Activated T-helper 1 cell treated with anti-CD3 and anti-CD28 coated beads, Interleukin-2, amount 50 U/mL, for 16 hours (primary cell): ENCODE results near the gene MIA.
"Not testable (repeated sequence)": the region's sequence is repeated elsewhere in the genome, so short reads cannot be mapped to it uniquely, and the experiment has no call there.

Experiments
- DNase-seq, 2 donors: peaks; one replicate each; pipeline ENCODE4 v3.0.0-alpha.2; 2020; ENCODE audit warnings: low read depth in 1 of 2, low spot score in 1 of 2

The MIA gene

DNA sequence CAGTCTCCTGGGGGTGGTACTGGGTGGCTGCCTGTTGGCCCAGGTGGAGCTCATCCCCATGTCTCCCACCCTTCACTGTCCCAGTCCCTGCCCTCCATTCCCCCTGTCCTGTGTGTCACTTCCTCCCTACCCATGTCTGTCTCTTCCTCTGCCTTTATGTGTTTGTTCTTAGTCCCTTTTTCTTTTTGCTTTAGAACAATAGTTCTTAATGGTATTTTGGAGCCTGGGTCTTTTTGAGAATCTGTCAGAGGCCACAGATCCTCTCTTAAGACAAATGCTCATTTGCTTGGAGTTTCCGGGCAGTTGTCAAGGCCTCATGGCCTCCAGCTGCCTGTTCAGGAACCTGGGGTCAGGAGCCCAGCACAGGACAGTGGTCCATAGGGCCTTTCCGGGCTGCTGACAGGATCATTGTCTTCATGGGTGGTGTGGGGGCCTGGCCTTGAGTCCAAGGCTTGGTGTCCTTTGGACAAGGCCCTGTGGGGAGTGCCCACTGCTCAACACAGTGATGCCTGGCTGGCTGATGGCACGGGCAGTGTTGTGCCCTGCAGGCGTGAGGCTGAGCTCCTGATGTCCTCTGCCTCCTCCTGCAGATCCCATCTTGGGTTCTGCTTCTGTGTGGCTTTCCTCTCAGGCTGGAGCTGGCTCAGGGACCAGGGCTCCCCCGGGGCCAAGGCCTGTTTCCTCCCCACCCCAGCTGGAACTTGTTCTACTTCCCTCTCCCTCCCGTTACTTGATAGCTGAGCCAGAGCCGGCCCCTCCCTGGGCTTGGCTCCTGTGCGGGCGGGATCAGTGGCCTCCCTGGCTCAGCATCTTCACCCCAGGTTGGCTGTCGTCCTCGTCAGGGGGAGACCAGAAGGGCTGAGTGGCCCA is 27.2 kb downstream of the MIA start:
- no peak for DNase-seq

DNA sequence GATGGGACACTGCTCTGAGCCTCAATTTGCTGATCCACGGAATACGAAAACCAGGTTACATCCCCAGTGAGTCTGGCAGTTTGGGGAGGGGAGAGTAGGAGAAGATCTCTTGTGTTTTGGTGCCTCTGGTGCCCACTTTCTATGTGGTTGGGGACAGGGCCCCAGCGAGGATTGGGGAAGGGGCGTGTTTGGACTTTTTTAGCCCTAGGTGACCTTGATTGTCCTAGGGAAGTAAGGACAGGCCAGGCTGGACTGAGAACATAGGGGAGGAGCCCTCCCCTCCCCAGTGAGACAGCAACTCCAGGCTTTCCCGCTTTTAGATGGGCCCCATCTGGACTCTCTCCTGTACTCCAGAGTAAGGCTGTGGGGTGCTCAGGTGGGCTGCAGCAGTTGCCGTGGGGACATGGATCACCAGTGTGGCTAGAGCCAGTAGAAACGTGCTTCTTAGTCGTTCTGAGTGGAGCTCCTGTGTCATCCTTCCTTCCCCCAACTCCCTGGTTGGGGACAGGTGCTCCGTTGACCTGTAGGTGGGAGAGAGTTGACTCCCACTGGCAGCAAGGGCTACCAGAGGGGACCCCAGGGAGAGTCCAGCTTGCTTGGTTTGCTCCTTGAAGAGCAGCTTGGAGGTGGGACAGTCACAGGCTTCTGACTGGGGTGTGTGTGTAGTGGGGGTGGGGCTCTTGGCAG is 28.0 kb downstream of the MIA start:
- DNase-seq: no peak

DNA sequence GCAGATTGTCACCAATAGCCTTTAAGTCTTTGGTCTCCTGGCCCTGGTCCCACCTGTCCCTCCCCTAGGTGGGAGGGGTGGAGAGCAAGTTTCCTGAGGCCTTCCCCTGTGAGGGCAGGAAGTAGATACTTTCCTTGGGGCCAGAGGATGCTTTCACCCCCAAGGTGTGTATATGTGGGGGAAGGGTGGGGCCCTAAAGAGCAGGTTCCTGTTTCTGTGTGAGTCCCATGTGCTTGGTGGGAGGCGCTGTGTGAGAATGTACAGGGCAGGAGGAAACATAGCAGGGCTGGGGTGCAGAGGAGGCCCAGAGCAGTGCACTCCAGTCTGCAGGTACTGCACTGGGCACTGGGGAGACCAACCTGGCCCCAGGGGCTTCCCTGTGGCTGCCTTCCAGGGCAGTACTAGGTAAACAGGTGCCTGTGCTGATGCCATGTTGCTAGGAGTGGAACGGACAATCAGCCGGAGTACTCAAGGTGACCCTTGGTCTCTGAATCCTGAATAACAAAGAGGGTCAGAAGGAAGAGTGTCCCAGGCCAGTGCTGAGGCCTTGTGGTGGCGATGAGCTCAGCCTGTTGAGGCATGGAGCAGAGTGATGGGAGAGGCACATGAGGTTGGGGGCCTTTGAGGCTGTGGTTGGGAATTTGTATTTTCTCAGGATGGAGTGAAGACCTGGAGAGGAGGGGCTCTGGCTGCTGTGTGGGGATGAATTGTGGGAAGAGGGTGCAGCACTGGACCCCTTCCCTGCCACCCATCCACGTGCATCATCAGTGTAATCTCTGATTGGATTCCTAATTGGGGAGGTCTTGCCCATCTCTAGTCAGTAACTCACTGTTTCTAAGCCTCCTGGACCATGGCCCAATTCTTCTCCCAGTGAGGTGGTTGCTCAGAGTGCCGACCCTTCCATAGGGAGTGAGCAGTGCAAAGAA is 28.8 kb downstream of the MIA start:
- peak in 1 of 2 donors; percentile 34 for DNase-seq

DNA sequence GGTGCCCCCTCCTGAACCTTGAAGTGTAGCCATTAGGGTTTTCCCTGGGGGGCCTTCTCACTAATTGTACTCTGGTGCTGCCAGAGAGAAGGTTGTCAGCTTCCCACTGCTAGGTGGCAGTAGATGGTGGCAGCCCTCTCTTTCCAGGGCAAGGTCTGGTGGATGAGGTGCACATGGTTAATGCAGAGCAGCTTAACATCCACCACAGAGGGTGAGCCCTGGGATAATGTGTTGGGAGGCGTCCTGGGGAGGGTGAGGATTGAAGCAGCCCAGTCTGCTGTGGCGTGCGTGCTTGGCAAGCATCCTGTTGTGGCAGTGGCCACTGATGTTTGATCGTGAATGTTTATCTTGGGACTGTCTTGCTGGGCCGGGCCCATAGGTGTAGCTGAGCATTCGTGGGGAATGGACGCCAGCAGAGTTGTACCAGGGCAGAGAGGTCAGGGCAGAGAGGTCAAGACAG is 29.5 kb downstream of the MIA start:
- no peak for DNase-seq

DNA sequence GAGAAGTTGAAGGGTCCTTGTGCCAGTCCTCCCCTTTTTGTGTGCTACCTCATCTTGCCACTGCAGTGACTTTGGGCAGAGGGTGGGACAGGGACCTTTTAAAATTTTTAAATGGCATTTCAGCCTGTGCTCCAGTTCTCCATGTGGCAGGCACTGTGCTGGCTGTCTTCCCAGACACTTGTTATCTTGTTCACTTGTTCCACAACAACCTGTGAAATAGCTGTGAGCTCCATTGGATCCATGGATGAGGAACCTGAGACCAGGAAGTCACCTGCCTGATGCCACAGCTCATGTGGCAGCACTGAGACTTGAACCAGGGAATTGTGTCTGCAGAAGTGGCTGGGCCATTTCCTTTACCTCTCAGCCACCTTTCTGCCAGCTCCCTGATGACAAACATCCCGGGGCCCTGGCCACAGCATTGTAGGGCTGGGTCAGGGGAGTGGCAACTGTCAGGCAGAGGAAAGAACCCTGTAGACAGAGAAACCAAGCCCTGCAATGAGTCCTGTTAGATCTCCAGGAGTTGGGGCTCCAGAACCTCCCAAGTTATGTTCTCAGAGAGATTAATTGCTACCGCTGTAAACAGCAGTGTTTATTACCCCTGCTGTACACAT is 30.0 kb downstream of the MIA start:
- DNase-seq: no peak

DNA sequence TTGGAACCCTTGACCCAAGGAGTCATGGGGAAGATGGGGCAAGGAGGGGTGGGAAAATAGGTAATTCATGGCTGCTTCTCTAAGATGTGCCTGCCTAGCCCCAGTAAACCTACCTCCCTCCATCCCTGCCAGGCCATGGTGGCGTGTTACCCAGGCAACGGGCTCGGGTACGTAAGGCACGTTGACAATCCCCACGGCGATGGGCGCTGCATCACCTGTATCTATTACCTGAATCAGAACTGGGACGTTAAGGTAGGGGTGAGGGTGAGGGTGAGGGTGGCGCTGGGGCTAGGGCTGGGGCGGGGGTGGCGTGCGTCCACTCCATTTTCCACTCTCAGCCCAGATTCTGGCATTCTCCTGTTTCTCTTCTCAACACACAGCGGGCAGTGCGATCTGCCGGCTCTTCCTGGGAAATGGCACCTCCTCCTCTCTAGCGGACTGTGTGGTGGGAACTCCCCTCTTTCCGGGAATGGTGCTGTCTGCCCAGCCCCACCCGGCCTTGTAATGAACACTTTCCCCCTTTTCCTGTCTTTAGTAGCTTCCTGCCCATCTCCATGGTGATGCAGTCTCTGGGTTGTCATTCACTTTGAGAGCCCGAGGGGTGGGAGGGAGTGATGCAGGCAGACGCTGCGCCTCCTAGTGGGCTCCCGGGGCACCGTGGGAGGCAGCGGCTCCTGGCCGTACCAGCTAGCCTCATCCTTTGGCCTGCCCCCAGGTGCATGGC is 31.3 kb downstream of the MIA start:
- DNase-seq: peak; percentile 54 to 65

DNA sequence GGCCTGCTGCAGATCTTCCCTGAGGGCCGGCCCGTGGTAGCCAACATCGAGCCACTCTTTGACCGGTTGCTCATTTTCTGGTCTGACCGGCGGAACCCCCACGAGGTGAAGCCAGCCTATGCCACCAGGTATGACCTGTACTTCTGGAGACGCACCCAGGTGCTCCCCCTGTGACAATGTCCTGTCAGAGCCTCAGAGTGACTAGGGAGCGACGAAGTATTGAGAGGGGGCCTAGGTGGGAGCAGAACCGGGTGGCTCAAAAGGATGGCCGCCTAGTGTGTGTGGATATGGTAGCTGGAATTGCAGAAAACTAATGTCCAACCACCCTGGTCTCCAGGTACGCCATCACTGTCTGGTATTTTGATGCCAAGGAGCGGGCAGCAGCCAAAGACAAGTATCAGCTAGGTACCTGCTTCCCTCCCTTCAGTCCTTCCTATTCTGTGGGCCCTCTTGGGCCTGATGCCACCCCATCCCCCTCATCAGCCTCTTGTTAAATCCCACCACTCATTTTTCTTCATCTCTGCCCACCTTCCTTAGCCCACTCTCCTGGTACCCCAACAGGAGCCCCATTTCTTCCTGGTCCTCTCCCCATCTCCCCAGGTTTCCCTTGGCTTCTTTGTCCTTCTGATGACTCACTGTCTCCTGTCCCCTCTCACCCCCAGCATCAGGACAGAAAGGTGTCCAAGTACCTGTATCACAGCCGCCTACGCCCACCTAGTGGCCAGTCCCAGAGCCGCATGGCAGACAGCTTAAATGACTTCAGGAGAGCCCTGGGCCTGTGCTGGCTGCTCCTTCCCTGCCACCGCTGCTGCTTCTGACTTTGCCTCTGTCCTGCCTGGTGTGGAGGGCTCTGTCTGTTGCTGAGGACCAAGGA is 32.1 kb downstream of the MIA start:
- DNase-seq: no peak

DNA sequence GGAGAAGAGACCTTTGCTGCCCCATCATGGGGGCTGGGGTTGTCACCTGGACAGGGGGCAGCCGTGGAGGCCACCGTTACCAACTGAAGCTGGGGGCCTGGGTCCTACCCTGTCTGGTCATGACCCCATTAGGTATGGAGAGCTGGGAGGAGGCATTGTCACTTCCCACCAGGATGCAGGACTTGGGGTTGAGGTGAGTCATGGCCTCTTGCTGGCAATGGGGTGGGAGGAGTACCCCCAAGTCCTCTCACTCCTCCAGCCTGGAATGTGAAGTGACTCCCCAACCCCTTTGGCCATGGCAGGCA is 32.7 kb downstream of the MIA start:
- DNase-seq: no peak

DNA sequence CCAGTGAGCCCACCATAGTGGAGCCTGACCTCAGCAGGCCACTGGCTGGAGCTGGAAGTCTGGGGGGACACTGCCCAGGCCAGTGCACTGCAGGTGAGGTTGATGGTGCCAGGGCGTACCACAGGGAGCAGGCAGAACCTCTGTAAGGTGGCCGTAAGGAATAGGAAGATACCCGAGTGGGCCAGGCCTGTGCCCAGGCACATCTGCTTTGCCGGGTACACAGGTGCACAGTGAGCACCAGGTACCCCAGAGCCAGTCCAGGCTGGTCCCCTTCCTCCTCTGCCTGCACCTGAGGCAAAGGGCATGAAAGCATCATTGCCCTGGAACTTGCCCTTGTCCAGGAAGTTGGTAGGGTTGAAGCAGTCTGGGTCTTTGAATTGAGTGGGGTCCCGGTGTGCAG is 33.2 kb downstream of the MIA start:
- DNase-seq: no peak

DNA sequence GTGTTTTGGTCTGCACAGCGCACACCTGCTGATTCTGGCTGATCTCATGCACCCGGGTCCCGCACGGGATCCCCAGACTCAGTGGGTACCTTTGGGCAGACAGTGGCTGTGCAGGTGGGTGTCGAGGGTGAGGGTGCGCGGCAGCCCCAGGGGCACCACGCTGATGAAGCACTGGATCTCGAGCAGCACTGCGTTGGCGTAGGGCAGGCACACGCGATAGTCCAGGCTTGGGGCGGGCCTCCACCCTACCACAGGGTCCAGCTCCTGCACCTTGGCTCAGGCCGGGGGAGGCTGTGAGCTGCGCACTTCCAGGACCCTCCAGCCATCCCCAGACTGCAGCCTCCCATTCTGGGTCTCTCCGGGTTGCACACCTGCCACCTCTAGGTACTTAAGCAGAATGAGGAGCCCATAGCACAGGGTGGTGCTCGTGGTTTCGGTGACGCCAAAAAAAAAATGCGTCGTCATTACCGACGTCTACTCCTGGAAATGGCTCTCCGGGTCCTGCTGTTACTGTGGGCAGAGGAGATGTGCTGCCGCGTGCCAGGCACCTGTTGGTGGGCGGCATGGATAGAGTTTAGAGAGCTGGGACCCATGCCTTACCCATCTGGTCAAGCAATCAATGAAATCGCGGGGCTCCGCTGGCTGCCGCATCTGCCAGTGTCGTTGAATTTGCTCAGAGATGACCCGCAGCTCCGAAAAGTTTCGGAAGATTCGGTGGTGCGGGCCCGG is 34.2 kb downstream of the MIA start:
- no peak for DNase-seq

DNA sequence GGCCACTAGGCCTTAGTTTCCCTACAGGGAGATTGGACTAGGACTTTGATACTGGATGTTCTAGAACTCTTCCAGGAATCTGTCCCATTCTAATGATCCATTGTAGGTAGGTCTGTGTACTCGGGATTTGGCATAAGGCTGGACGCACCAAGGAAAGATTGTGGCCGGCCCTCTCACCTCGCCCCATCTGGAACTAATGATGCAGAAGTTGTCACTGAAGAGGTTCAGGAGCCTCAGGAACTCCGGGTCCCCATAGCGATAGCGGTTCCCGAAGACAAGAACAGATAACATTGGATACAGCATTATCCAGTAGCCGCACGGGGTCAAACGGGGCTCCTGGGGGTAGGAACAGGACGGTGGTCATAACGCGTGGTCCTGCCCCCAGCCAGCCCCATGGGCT is 34.8 kb downstream of the MIA start:
- DNase-seq: no peak

DNA sequence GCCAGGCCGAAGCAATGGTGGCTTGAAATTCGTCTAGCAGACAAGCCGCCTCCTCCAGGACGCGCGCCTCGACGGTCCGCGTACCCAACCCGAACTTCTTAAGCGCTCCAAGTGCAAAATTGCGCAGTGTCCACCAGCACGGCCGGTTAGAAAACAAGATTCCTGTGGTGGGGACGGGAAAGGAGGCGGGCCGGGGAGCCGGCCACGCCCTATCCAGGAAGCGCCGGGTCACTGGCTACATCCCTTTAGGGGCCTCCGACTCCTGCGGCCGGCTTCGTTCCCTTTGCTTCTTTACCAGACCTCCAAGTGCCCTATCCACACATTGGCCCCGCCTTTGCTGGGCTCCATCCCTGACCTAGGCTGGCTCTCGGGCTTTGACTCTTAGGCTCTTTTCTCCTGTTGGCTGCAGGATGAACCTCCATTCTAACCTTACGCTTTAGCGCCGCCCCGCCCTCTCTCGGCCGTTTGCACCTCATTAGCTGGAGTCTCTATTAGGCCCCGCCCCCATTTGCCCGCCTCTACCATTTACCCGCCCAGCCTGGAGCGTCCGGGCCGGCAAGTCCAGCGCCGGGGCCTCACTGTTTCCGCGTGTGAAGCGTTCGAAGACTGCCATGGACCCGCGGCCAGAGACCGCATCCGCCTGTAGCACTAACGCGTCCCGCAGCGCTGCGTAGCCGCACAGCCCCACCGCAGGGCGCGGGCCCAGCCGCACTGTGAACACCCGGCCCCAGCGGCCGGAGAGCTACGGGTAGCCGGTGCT is 35.5 kb downstream of the MIA start:
- DNase-seq: peak in 1 of 2 donors; percentile 38

DNA sequence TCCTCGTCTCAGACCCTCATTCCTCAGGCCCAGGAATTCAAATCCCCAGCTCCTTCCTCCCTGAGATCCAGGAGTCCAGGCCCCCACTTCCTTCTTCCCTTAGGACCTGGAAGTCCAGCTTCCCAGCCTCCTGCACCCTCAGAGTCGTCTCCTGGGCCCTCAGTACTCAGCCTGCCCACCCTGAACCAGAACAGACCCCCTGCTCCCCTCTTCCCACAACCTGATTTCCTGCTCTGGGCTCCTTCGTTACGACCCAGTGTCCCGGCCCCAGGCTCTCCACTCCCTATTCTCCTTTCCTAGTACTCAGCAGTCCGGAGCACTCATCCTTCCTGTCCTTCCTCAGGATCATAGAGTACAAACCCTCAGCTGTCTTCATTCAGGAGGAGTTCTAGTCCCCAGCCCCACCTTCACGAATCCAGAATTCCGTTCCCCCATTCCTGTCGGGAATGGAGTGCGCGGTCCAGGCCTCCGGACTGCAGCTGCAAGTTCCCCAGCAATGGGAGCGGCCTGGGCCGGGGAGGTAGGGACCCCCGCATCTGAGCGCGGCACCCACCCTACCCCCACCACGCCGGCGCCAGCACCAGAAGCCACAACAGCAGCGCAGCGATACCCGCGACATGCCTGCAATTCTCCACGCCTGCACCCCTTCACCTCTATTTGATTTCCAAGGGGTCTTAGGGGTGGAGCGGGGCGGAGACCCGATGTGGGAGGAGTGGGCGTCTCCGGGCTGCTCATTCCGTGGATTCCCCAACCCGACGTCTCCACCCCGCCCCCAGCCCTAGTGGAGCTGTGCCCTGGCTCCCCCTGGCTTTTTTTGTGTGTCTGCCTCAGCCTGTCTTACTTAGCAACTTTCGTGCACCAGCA is 36.4 kb downstream of the MIA start:
- no peak for DNase-seq

DNA sequence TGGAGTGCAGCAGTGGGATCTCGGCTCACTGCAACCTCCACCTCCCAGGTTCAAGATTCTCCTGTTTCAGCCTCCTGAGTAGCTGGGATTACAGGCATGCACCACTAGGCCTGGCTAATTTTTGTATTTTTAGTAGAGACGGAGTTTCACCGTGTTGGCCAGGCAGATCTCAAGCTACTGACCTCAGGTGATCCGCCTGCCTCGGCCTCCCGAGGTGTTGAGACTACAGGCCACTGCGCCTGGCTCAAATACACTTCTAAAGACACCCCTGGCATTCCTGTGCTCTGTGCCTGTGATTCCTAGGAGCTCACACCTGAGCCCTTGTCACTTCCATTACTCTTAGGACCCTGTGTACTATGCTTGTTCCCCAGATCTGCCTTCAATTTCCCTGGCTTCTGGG is 37.2 kb downstream of the MIA start:
- not testable (repeated sequence) for DNase-seq

DNA sequence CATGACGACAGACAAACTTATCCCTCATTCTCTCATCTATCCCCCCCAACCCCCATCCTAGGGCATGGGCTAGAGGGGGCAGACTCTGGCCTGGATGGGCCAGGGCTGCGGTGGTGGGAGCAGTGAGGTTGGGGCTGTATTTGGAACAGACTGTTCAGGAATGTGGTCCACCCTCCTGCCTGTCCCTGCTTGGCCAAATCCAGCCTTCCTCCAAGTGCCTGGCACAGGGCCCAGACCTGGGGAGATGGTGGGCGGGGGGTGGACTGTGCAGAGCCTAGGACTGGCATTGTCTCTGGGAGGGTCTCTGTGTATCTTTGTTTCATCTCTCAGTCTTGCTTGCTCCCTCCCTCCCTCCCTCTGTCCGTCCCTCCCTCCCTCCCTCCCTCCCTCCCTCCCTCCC is 37.9 kb downstream of the MIA start:
- DNase-seq: no peak

DNA sequence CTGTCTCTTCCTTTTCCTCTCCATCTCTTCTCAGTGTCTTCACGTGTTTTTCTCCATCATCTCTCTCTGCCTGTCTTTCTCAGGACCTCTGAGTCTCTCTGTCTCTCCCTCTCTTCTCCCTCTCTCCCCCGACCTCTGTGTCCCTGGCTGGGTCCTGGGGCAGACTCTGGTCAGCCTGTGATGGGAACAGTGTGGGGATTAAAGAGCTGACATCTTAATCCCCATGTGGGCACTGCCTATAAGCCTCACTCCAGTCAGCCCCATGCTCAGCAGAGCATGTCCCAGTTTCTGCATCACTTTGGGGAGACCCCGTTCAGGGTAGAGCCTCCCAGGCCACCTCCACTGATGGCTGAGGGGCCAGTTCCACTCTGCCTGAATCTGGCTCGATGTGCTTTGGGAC is 39.9 kb downstream of the MIA start:
- no peak for DNase-seq
